Neural progenitor cell (in vitro differentiated cells): ENCODE results near the gene VSTM4. TPM values are rescaled to one million over a fixed set of nuclear protein-coding genes. Genes with fewer than 3 reads are reported as not detected.

Source experiments
- DNase-seq: peaks from one replicate; pipeline ENCODE4 v3.0.0-alpha.2; 2016; ENCODE audit warnings: low spot score
- H2AFZ ChIP-seq: fragments of 200-600 bp; sonication (generic); replicated peaks from 2 replicates; pipeline ENCODE4 v1.6.1; 2016; ENCODE audit warnings: antibody characterized with exemption
- H3F3A ChIP-seq: fragments of 200-600 bp; sonication (generic); 2 replicates; pipeline ENCODE4 v1.6.1; 2016; ENCODE audit warnings: antibody characterized with exemption, low read depth
- H3K27ac ChIP-seq: fragments of 200-600 bp; sonication (generic); 2 replicates; pipeline ENCODE4 v1.5.1; 2016; ENCODE audit warnings: mild to moderate bottlenecking
- H3K27me3 ChIP-seq: fragments of 200-600 bp; sonication (generic); 2 replicates; pipeline ENCODE4 v1.6.1; 2016; ENCODE audit warnings: mild to moderate bottlenecking, moderate library complexity
- H3K36me3 ChIP-seq: fragments of 200-600 bp; sonication (generic); 2 replicates; pipeline ENCODE4 v1.5.1; 2016
- H3K4me1 ChIP-seq: fragments of 200-600 bp; sonication (generic); 2 replicates; pipeline ENCODE4 v1.6.1; 2016; ENCODE audit warnings: mixed run types
- H3K4me2 ChIP-seq: fragments of 200-600 bp; sonication (generic); 2 replicates; pipeline ENCODE4 v1.6.1; 2016
- H3K4me3 ChIP-seq: fragments of 200-600 bp; sonication (generic); 2 replicates; pipeline ENCODE4 v1.5.1; 2016
- H3K79me2 ChIP-seq: fragments of 200-600 bp; sonication (generic); 2 replicates; pipeline ENCODE4 v1.6.1; 2016; ENCODE audit warnings: low read depth
- H3K9ac ChIP-seq: fragments of 200-600 bp; sonication (generic); 2 replicates; pipeline ENCODE4 v1.6.1; 2016
- H3K9me3 ChIP-seq: fragments of 200-600 bp; sonication (generic); 2 replicates; pipeline ENCODE4 v1.5.1; 2016; ENCODE audit warnings: low read depth
- H4K20me1 ChIP-seq: fragments of 200-600 bp; sonication (generic); 2 replicates; pipeline ENCODE4 v1.6.1; 2016; ENCODE audit warnings: low read depth
- H3K27ac Mint-ChIP-seq: 3 replicates; pipeline ENCODE4 v1.8.0; 2021; ENCODE audit warnings: mixed read lengths
- H3K27me3 Mint-ChIP-seq: 2 replicates; pipeline ENCODE4 v1.8.0; 2022; ENCODE audit warnings: low read depth, mild to moderate bottlenecking, inconsistent platforms, moderate library complexity, mixed read lengths; ENCODE audit not compliant: insufficient read depth
- H3K36me3 Mint-ChIP-seq: 3 replicates; pipeline ENCODE4 v1.8.0; 2021; ENCODE audit warnings: mixed read lengths
- H3K4me1 Mint-ChIP-seq: 3 replicates; pipeline ENCODE4 v1.8.0; 2021; ENCODE audit warnings: mixed read lengths
- H3K4me3 Mint-ChIP-seq: 3 replicates; pipeline ENCODE4 v1.8.0; 2021; ENCODE audit warnings: mild to moderate bottlenecking, moderate library complexity, mixed read lengths
- H3K9me3 Mint-ChIP-seq: 3 replicates; pipeline ENCODE4 v1.8.0; 2020; ENCODE audit warnings: mixed read lengths
- EZH2 ChIP-seq: fragments of 200-600 bp; sonication (generic); IDR thresholded peaks from 2 replicates; pipeline ENCODE4 v1.6.1; 2017; ENCODE audit warnings: antibody characterized with exemption, mild to moderate bottlenecking, moderate library complexity
- EZH2phosphoT487 ChIP-seq: fragments of 200-600 bp; sonication (generic); IDR thresholded peaks from 2 replicates; pipeline ENCODE4 v1.6.1; 2017; ENCODE audit warnings: antibody characterized with exemption
- total RNA-seq: library from RNA; depleted of rRNA; stranded (reverse); fragments of >200 nt; gene quantifications from 2 replicates; pipeline ENCODE4 v1.2.3, GENCODE V29; 2015; ENCODE audit warnings: low replicate concordance
- TF ChIP-seq, protein P1 (sequence below): fragments of 200-600 bp; sonication (generic); IDR thresholded peaks from 2 replicates; pipeline ENCODE4 v1.5.1; 2017; ENCODE audit warnings: antibody characterized with exemption, mild to moderate bottlenecking

VSTM4 gene
- total RNA-seq, 1 donor from 2014 or later = 0.92 TPM

DNA sequence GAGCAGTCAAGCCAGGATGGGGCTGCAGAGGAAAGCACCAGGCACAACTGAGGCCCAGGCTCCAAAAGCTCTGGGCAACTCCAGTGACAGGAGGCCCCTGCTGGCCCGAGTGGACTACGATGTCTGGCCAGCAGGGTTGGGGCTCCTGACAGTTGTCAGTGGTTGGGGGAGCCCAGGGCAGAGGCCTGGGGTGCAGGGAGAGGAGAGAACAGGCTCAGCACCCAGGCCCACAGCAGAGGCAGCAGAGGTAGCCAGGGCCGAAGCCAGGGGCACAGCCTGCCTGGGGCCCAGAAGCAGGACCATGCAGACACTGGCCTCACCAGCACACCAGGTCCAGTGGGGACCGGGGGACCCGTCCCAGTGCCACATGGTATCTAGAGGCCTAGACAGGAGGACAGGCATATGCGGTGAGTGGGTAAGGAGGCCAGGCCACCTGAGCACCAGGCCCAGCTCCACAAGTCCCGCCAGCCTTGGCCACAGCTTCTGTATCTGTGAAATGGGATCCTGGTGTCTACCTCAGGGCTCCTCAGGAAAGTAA, 129.6 kb downstream of the VSTM4 start:
- Mint-ChIP-seq H3K36me3 (no peaks in the 10 kb centered on the region), H3K27ac (no peak overlapping the region), H3K9me3 (no peaks in the 10 kb centered on the region), H3K4me3 (no peak overlapping the region), H3K27me3 (peaks cover 12% of the 10 kb centered on the region), H3K4me1 (no peaks in the 10 kb centered on the region)
- DNase-seq = no peak
- H3K9me3 ChIP-seq = no peaks in the 10 kb centered on the region
- H2AFZ ChIP-seq = no peak overlapping the region
- no peak overlapping the region for H3K27ac ChIP-seq
- H3K4me3 ChIP-seq = no peak overlapping the region
- no peak for TF ChIP-seq EZH2phosphoT487
- TF ChIP-seq, protein P1, sequence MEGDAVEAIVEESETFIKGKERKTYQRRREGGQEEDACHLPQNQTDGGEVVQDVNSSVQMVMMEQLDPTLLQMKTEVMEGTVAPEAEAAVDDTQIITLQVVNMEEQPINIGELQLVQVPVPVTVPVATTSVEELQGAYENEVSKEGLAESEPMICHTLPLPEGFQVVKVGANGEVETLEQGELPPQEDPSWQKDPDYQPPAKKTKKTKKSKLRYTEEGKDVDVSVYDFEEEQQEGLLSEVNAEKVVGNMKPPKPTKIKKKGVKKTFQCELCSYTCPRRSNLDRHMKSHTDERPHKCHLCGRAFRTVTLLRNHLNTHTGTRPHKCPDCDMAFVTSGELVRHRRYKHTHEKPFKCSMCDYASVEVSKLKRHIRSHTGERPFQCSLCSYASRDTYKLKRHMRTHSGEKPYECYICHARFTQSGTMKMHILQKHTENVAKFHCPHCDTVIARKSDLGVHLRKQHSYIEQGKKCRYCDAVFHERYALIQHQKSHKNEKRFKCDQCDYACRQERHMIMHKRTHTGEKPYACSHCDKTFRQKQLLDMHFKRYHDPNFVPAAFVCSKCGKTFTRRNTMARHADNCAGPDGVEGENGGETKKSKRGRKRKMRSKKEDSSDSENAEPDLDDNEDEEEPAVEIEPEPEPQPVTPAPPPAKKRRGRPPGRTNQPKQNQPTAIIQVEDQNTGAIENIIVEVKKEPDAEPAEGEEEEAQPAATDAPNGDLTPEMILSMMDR = no peak
- no peak for TF ChIP-seq EZH2
- H3K4me1 ChIP-seq = no peaks in the 10 kb centered on the region
- no peak overlapping the region for H3K4me2 ChIP-seq
- H3K79me2 ChIP-seq = no peaks in the 10 kb centered on the region
- no peaks in the 10 kb centered on the region for H3F3A ChIP-seq
- H4K20me1 ChIP-seq = no peaks in the 10 kb centered on the region
- no peaks in the 10 kb centered on the region for H3K27me3 ChIP-seq
- H3K9ac ChIP-seq = no peak overlapping the region
- H3K36me3 ChIP-seq = no peaks in the 10 kb centered on the region

GRCh38 chr10:48983648-48984351, 131.5 kb downstream of the VSTM4 start:
- Histone ChIP-seq H4K20me1 (no peaks in the 10 kb centered on the region), H3F3A (no peaks in the 10 kb centered on the region), H3K9me3 (no peaks in the 10 kb centered on the region), H3K36me3 (no peaks in the 10 kb centered on the region), H3K4me1 (no peaks in the 10 kb centered on the region), H3K4me3 (no peak overlapping the region), H3K27ac (no peak overlapping the region), H3K79me2 (no peaks in the 10 kb centered on the region), H3K9ac (no peak overlapping the region), H3K27me3 (no peaks in the 10 kb centered on the region), H3K4me2 (no peak overlapping the region), H2AFZ (no peak overlapping the region)
- Mint-ChIP-seq H3K27me3 (peaks cover 16% of the 10 kb centered on the region), H3K36me3 (no peaks in the 10 kb centered on the region), H3K4me1 (no peaks in the 10 kb centered on the region), H3K27ac (no peak overlapping the region), H3K9me3 (no peaks in the 10 kb centered on the region), H3K4me3 (no peak overlapping the region)
- DNase-seq = no peak
- TF ChIP-seq EZH2 (no peak), EZH2phosphoT487 (no peak)
- TF ChIP-seq, protein P1 = no peak

DNA sequence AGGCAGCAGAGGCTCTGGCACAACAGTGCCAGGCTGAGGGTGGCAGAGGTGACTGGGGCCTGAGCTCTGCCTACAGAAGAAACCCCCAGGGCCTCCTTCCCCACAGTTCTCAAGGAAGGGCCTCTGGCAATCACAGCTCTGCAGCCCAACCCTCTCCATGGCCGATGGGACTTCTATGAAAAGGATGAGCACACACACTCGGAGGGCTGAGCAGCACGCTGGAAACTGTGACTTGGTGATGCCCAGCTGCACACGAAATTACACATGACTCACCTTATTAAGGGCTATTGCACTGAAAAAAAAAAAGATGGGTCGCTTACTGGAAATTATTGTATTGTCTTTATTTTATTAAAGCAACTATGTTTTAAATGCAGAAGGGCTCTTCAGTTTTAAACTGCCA, 132.7 kb downstream of the VSTM4 start:
- no peak for DNase-seq
- no peak overlapping the region for H3K4me3 Mint-ChIP-seq
- TF ChIP-seq EZH2phosphoT487 (no peak), EZH2 (no peak)
- TF ChIP-seq, protein P1 = no peak
- no peak overlapping the region for H3K4me2 ChIP-seq
- no peaks in the 10 kb centered on the region for H3K9me3 Mint-ChIP-seq
- H4K20me1 ChIP-seq = no peaks in the 10 kb centered on the region
- no peaks in the 10 kb centered on the region for H3K4me1 ChIP-seq
- H3F3A ChIP-seq = no peaks in the 10 kb centered on the region
- no peak overlapping the region for H3K9ac ChIP-seq
- peaks cover 14% of the 10 kb centered on the region for H3K27me3 Mint-ChIP-seq
- H3K27ac ChIP-seq = no peak overlapping the region
- H3K79me2 ChIP-seq = no peaks in the 10 kb centered on the region
- H3K27ac Mint-ChIP-seq = no peak overlapping the region
- H3K36me3 ChIP-seq = no peaks in the 10 kb centered on the region
- H3K36me3 Mint-ChIP-seq = no peaks in the 10 kb centered on the region
- no peak overlapping the region for H2AFZ ChIP-seq
- no peaks in the 10 kb centered on the region for H3K4me1 Mint-ChIP-seq
- no peak overlapping the region for H3K4me3 ChIP-seq
- no peaks in the 10 kb centered on the region for H3K9me3 ChIP-seq
- no peaks in the 10 kb centered on the region for H3K27me3 ChIP-seq
